ENCODE measurements around the gene HDLBP.

The HDLBP gene

GRCh38 chr2:241263061-241263460, 52.4 kb downstream of the HDLBP start:
- DNase-seq (ENCODE audit: extremely low spot score, insufficient read length, low read depth), result no peak
- no peak for FAIRE-seq

- DNase-seq (ENCODE audit: extremely low spot score, insufficient read length, low read depth) (no peak), FAIRE-seq (no peak)
Observed at GRCh38 chr2:241261628-241262027, 53.8 kb downstream of the HDLBP start.

GRCh38 chr2:241260911-241261310, 54.6 kb downstream of the HDLBP start:
- FAIRE-seq, result no peak
- no peak for DNase-seq (ENCODE audit: extremely low spot score, insufficient read length, low read depth)

GRCh38 chr2:241258505-241259280, 56.8 kb downstream of the HDLBP start:
- DNase-seq (ENCODE audit: extremely low spot score, insufficient read length, low read depth), result no peak
- no peak for FAIRE-seq

GRCh38 chr2:241257419-241258032, 57.9 kb downstream of the HDLBP start:
- FAIRE-seq, result no peak
- DNase-seq (ENCODE audit: extremely low spot score, insufficient read length, low read depth), result no peak

GRCh38 chr2:241256168-241256545, 59.3 kb downstream of the HDLBP start:
- DNase-seq (ENCODE audit: extremely low spot score, insufficient read length, low read depth), result no peak
- FAIRE-seq, result no peak

GRCh38 chr2:241255542-241256167, 59.8 kb downstream of the HDLBP start:
- no peak for FAIRE-seq

GRCh38 chr2:241254904-241255351, 60.5 kb downstream of the HDLBP start:
- FAIRE-seq (no peak), DNase-seq (ENCODE audit: extremely low spot score, insufficient read length, low read depth) (no peak)

More at GRCh38 chr2:241255542-241256167, 59.8 kb downstream of the HDLBP start:
- DNase-seq (ENCODE audit: extremely low spot score, insufficient read length, low read depth), result no peak

GRCh38 chr2:241252778-241253475, 62.5 kb downstream of the HDLBP start:
- DNase-seq (ENCODE audit: extremely low spot score, insufficient read length, low read depth), result no peak
- no peak for FAIRE-seq

GRCh38 chr2:241249654-241250053, 65.8 kb downstream of the HDLBP start:
- no peak for FAIRE-seq

GRCh38 chr2:241248897-241249296, 66.6 kb downstream of the HDLBP start:
- FAIRE-seq, result no peak
- no peak for DNase-seq (ENCODE audit: extremely low spot score, insufficient read length, low read depth)

More at GRCh38 chr2:241249654-241250053, 65.8 kb downstream of the HDLBP start:
- DNase-seq (ENCODE audit: extremely low spot score, insufficient read length, low read depth), result no peak

GRCh38 chr2:241248289-241248688, 67.2 kb downstream of the HDLBP start:
- FAIRE-seq, result no peak
- DNase-seq (ENCODE audit: extremely low spot score, insufficient read length, low read depth), result no peak

GRCh38 chr2:241244368-241244767, 71.1 kb downstream of the HDLBP start:
- FAIRE-seq, result no peak

GRCh38 chr2:241242306-241242705, 73.2 kb downstream of the HDLBP start:
- DNase-seq (ENCODE audit: extremely low spot score, insufficient read length, low read depth) (no peak), FAIRE-seq (no peak)

More at GRCh38 chr2:241244368-241244767, 71.1 kb downstream of the HDLBP start:
- no peak for DNase-seq (ENCODE audit: extremely low spot score, insufficient read length, low read depth)

- FAIRE-seq (no peak), DNase-seq (ENCODE audit: extremely low spot score, insufficient read length, low read depth) (no peak)
Observed at GRCh38 chr2:241241669-241242068, 73.8 kb downstream of the HDLBP start.

- no peak for DNase-seq (ENCODE audit: extremely low spot score, insufficient read length, low read depth)
- no peak for FAIRE-seq
Observed at GRCh38 chr2:241240320-241241004, 75.0 kb downstream of the HDLBP start.

GRCh38 chr2:241239552-241240202, 75.8 kb downstream of the HDLBP start:
- DNase-seq (ENCODE audit: extremely low spot score, insufficient read length, low read depth) (no peak), FAIRE-seq (no peak)

GRCh38 chr2:241238693-241239198, 76.7 kb downstream of the HDLBP start:
- FAIRE-seq (no peak), DNase-seq (ENCODE audit: extremely low spot score, insufficient read length, low read depth) (no peak)

- FAIRE-seq (no peak), DNase-seq (ENCODE audit: extremely low spot score, insufficient read length, low read depth) (no peak)
Observed at GRCh38 chr2:241237949-241238371, 77.5 kb downstream of the HDLBP start.
